ENCODE results near the gene CEP126.

DNA sequence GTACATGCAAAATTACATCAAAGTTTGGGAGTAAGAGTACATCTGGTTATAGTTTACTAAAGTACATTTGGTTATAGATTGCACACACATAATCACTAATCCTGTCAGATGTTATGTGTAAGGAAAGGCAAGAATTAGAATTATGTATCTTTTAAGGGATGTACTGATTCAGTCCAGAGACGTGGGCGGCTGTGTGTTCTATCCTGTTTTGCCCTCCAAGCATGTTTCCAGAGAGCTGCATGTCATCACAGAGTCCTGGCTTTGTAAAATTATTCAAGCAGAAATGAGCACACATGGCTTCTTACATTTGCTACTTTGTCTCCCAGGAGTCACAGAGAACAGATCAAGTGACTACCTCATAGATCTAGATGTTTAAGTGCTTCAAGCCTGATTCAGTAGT, 33.2 kb upstream of the CEP126 start:
- TF ChIP-seq, protein P1, sequence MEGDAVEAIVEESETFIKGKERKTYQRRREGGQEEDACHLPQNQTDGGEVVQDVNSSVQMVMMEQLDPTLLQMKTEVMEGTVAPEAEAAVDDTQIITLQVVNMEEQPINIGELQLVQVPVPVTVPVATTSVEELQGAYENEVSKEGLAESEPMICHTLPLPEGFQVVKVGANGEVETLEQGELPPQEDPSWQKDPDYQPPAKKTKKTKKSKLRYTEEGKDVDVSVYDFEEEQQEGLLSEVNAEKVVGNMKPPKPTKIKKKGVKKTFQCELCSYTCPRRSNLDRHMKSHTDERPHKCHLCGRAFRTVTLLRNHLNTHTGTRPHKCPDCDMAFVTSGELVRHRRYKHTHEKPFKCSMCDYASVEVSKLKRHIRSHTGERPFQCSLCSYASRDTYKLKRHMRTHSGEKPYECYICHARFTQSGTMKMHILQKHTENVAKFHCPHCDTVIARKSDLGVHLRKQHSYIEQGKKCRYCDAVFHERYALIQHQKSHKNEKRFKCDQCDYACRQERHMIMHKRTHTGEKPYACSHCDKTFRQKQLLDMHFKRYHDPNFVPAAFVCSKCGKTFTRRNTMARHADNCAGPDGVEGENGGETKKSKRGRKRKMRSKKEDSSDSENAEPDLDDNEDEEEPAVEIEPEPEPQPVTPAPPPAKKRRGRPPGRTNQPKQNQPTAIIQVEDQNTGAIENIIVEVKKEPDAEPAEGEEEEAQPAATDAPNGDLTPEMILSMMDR (IDR thresholded peaks at IDR 0.05), result no peak
- no peak for TF ChIP-seq POLR2A (IDR thresholded peaks at IDR 0.05)

All from testis (tissue), 2 donors.